Left lung (tissue), 10 donors: ENCODE results near the gene UNC13C. TPM values are rescaled to one million over a fixed set of nuclear protein-coding genes. Genes with fewer than 3 reads are reported as not detected.

Experiments
- ATAC-seq: fragments of 200-7000 bp; cut with Tn5 transposase; one replicate; pipeline ENCODE4 v1.9.1; 2020; ENCODE audit warnings: moderate library complexity
- DNase-seq, 4 donors: peaks; one replicate each; pipeline ENCODE4 v3.0.0-alpha.2; 2013 to 2020
- H3K27ac ChIP-seq, 2 donors: fragments of 200-600 bp; sonication (generic) in 1 of 2; one replicate each; pipeline versions ENCODE4 v1.5.0 to v1.8.0; 2020 to 2021
- H3K27me3 ChIP-seq, 2 donors: fragments of 200-600 bp; sonication (generic) in 1 of 2; one replicate each; pipeline versions ENCODE4 v1.5.0 to v1.8.0; 2020 to 2021
- H3K36me3 ChIP-seq, 2 donors: fragments of 200-600 bp; sonication (generic) in 1 of 2; one replicate each; pipeline versions ENCODE4 v1.5.0 to v1.8.0; 2020 to 2021
- H3K4me1 ChIP-seq, 2 donors: fragments of 200-600 bp; one replicate each; pipeline ENCODE4 v1.8.0; 2021
- H3K4me3 ChIP-seq, 2 donors: fragments of 200-600 bp; sonication (generic) in 1 of 2; one replicate each; pipeline versions ENCODE4 v1.5.0 to v1.8.0; 2020 to 2021; ENCODE audit warnings: mild to moderate bottlenecking in 1 of 2
- H3K9me3 ChIP-seq, 2 donors: fragments of 200-600 bp; sonication (generic) in 1 of 2; one replicate each; pipeline versions ENCODE4 v1.5.0 to v1.8.0; 2020 to 2021
- intact Hi-C, 2 donors: fragments of 100-400 bp; cut with DNase I; formaldehyde crosslinking; loops; one replicate each; pipeline versions ENCODE4 v1.11.2 to v1.14.2; 2022
- polyA plus RNA-seq, 6 donors: library from polyadenylated mRNA; unstranded; fragments of 120-200 nt; gene quantifications; one replicate each; pipeline ENCODE4 v1.2.1, GENCODE V29; 2013; ENCODE audit not compliant: insufficient read length in 6 of 6
- total RNA-seq, 2 donors: library from RNA; stranded (reverse); fragmentation: NEBNext Ultra II Directional; extraction: Animal tissue kit (Norgen Biotek cat#: 25700); gene quantifications; one replicate each; pipeline ENCODE4 v1.2.1, GENCODE V29; 2021
- TF ChIP-seq, protein P1 (sequence below), 2 donors: fragments of 200-600 bp; sonication (generic) in 1 of 2; IDR thresholded peaks; one replicate each; pipeline versions ENCODE4 v1.5.0 to v1.8.0; 2021; ENCODE audit warnings: antibody characterized with exemption in 2 of 2
- donor health status: DM: no; HTN: yes; CAD: no.
- donor health status: DM: no; HTN: no; CAD: no.

Gene UNC13C
- total and polyA plus RNA-seq, 8 donors = 0.03 to 19.2 (median 12.8) TPM

DNA sequence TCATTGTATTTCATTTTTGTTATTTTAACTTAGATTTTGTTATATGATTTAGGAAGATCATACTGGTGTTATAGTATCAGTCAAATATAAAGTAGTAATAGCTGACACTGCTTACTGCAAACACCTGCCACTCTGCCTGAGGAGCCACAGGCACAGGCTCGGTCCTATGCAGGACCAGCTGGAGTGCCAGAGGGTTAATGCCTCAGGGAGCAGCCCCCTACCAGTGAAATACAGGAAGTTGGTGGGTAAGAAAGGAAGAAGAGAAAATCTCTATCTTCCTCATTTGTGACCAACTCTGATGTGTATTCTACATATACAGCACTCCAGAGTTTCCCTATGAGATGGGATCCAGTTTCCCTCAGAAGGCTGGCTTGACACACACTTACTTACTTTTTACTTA is 593.3 kb downstream of the UNC13C start:
- intact Hi-C loops = no loop called here
- TF ChIP-seq, protein P1, sequence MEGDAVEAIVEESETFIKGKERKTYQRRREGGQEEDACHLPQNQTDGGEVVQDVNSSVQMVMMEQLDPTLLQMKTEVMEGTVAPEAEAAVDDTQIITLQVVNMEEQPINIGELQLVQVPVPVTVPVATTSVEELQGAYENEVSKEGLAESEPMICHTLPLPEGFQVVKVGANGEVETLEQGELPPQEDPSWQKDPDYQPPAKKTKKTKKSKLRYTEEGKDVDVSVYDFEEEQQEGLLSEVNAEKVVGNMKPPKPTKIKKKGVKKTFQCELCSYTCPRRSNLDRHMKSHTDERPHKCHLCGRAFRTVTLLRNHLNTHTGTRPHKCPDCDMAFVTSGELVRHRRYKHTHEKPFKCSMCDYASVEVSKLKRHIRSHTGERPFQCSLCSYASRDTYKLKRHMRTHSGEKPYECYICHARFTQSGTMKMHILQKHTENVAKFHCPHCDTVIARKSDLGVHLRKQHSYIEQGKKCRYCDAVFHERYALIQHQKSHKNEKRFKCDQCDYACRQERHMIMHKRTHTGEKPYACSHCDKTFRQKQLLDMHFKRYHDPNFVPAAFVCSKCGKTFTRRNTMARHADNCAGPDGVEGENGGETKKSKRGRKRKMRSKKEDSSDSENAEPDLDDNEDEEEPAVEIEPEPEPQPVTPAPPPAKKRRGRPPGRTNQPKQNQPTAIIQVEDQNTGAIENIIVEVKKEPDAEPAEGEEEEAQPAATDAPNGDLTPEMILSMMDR (IDR thresholded peaks at IDR 0.05) = no peak
- DNase-seq (no peak), ATAC-seq (no peak)
- no peak overlapping the region for H3K4me3 ChIP-seq
- H3K4me1 ChIP-seq = no peaks in the 10 kb centered on the region
- no peaks in the 10 kb centered on the region for H3K27me3 ChIP-seq
- no peak overlapping the region for H3K27ac ChIP-seq
- no peaks in the 10 kb centered on the region for H3K9me3 ChIP-seq
- no peaks in the 10 kb centered on the region for H3K36me3 ChIP-seq

DNA sequence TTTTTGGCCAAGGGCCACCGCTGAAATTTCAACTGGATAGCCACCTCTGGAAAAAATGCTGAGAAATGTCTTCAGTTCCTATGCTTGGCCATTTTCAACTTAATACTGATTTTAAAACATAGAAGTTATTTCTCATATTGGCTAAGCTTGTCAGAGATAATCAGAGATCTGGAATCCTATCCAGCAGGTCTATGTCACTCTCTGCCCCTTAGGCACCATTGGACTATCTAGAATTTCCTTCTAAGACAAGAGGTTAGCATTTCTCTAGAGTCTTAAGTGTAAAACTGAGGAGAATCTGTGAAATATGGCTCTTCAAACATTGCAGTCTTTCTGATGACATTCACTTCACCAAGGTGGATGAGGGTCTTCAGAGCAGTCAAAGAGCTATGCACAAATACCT is 597.3 kb downstream of the UNC13C start:
- TF ChIP-seq, protein P1 (IDR thresholded peaks at IDR 0.05) = no peak
- Histone ChIP-seq H3K27me3 (no peaks in the 10 kb centered on the region), H3K9me3 (no peaks in the 10 kb centered on the region), H3K27ac (no peak overlapping the region), H3K36me3 (no peaks in the 10 kb centered on the region), H3K4me3 (no peak overlapping the region), H3K4me1 (no peaks in the 10 kb centered on the region)
- no peak for DNase-seq
- ATAC-seq = no peak
- intact Hi-C loops = no loop called here

DNA sequence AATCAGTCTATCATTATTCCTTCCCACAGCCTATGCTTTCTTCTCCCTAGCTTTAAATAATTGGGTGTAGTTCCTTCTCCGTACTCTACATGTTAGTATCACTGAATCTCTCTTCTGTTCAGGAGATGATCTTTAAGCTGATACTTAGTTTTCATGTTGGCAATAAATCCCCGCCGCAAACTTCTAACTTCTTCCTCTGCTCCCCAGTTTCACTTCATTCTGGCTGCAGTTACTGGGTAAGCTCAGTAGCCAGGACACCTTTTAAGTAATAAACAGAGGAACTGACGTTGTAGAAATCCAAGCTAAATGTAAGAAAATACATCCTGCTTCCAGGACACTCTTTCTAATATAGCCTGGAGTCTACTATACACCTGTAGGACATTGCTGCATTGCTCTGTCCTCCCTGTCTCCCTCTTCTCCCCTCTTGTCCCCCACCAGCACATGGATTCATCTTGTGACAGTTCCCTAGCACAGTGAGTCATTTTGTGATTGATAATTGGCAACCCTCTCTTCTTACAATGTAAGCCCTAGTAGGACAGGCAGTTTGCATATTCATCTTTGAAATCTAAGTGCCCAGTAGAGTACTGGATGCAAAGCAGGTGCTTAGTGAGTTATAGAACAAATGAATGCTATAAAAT is 598.2 kb downstream of the UNC13C start:
- H3K27me3 ChIP-seq = no peaks in the 10 kb centered on the region
- no peaks in the 10 kb centered on the region for H3K9me3 ChIP-seq
- ATAC-seq = no peak
- H3K4me3 ChIP-seq = no peak overlapping the region
- DNase-seq = no peak
- H3K4me1 ChIP-seq = no peaks in the 10 kb centered on the region
- intact Hi-C loops = no loop called here
- TF ChIP-seq, protein P1 (IDR thresholded peaks at IDR 0.05) = no peak
- no peak overlapping the region for H3K27ac ChIP-seq
- H3K36me3 ChIP-seq = no peaks in the 10 kb centered on the region

DNA sequence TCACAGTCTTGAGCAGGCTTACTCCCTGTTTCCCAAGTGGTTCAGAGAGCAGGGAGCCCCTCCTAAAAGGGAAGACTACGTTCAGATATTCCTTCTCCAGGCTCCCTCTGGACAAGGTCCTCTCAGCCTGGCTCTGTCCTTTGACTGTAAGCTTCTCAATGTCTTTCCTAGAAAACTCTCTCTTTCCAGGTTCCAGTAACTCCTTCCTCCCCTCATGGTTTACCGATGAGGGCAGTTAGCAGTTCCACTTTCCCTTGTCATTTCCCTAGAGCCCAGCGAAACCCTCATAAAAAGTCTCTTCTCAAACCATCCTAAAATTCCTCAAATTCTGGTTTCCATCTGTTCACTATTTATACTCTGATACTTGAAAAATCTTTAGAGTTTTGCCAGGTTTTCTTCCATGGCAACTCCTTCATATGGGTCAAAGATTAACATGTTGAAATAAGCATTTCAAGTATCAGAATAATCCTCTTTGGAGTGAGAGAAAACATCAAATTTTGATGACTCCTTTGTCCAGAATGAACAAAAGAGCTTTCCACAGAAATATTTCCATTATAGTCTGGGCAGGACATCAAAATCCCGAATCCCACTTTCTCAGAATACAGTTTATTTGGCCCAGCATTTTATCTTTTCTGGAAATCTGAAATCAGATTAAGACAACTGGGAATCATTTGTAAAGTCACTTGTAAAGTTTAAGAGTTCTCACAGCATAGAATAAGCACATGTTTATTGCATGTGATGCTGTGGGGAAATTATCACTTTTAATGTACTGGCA is 599.4 kb downstream of the UNC13C start:
- intact Hi-C loops = no loop called here
- TF ChIP-seq, protein P1 (IDR thresholded peaks at IDR 0.05) = no peak
- H3K27ac ChIP-seq = no peak overlapping the region
- ATAC-seq (no peak), DNase-seq (peak in 2 of 4 donors; percentile 5 to 18)
- no peak overlapping the region for H3K4me3 ChIP-seq
- no peaks in the 10 kb centered on the region for H3K4me1 ChIP-seq
- no peaks in the 10 kb centered on the region for H3K36me3 ChIP-seq
- H3K9me3 ChIP-seq = no peaks in the 10 kb centered on the region
- no peaks in the 10 kb centered on the region for H3K27me3 ChIP-seq

DNA sequence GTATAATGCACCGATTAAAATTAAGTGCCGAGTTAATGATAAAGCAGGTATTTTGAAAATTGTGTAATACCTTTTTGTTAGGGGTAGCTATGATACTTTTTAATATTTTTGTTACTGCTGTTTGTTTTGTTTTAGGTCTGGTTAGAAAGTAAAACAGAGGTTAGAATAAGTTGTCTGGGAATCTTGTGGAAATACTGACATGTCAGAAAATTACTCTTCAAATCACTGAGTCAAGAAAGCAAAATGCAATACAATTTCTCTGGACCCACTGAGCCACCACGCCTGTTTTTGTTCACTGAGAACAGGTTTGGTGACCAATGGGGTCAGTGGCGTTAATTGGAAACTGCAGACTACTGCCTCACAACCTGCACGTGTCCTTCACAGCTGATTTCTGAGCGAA is 601.6 kb downstream of the UNC13C start:
- no peaks in the 10 kb centered on the region for H3K36me3 ChIP-seq
- no peaks in the 10 kb centered on the region for H3K27me3 ChIP-seq
- no peaks in the 10 kb centered on the region for H3K9me3 ChIP-seq
- no peak for ATAC-seq
- H3K4me3 ChIP-seq = no peak overlapping the region
- H3K27ac ChIP-seq = no peak overlapping the region
- no peaks in the 10 kb centered on the region for H3K4me1 ChIP-seq
- no peak for DNase-seq
- TF ChIP-seq, protein P1 (IDR thresholded peaks at IDR 0.05) = no peak
- intact Hi-C loops = no loop called here
